Left colon (tissue), 2 donors: ENCODE measurements around the gene RASGRP1. TPM values are rescaled to one million over a fixed set of nuclear protein-coding genes. Genes with fewer than 3 reads are reported as not detected.
"Not testable (repeated sequence)": the region's sequence is repeated elsewhere in the genome, so short reads cannot be mapped to it uniquely, and the experiment has no call there.

Source experiments
- ATAC-seq: fragments of 200-7000 bp; cut with Tn5 transposase; one replicate; pipeline ENCODE4 v1.9.1; 2020; ENCODE audit warnings: mild to moderate bottlenecking, moderate library complexity
- DNase-seq, 2 donors: peaks; one replicate each; pipeline ENCODE4 v3.0.0-alpha.2; 2020
- intact Hi-C, 2 donors: fragments of 100-400 bp; cut with DNase I in 1 of 2; cut with micrococcal nuclease in 1 of 2; formaldehyde crosslinking; loops; one replicate each; pipeline versions ENCODE4 v1.11.2 to v1.14.0; 2022; cut with DNase I, micrococcal nuclease
- long read RNA-seq: library from polyadenylated mRNA; unstranded; transcript quantifications from one replicate; pipeline ENCODE4 v2.0.0, GENCODE V29; 2021
- total RNA-seq, 2 donors: library from RNA; stranded (reverse); fragmentation: NEBNext Ultra II Directional; extraction: Animal tissue kit (Norgen Biotek cat#: 25700); gene quantifications; one replicate each; pipeline ENCODE4 v1.2.1, GENCODE V29; 2021
- donor health status: DM: no; HTN: no; CAD: no.
- donor health status: DM: yes; HTN: yes; CAD: no.

RASGRP1 gene
- total RNA-seq: 1 to 10 TPM in 1 of 2 donors, under 1 TPM in 1; 0.84 to 1.0 TPM
- long read RNA-seq, partial matches to known transcripts: 0 of 2 reads
- long read RNA-seq, other reads (novel, unspliced or antisense): 2 of 2 reads

DNA sequence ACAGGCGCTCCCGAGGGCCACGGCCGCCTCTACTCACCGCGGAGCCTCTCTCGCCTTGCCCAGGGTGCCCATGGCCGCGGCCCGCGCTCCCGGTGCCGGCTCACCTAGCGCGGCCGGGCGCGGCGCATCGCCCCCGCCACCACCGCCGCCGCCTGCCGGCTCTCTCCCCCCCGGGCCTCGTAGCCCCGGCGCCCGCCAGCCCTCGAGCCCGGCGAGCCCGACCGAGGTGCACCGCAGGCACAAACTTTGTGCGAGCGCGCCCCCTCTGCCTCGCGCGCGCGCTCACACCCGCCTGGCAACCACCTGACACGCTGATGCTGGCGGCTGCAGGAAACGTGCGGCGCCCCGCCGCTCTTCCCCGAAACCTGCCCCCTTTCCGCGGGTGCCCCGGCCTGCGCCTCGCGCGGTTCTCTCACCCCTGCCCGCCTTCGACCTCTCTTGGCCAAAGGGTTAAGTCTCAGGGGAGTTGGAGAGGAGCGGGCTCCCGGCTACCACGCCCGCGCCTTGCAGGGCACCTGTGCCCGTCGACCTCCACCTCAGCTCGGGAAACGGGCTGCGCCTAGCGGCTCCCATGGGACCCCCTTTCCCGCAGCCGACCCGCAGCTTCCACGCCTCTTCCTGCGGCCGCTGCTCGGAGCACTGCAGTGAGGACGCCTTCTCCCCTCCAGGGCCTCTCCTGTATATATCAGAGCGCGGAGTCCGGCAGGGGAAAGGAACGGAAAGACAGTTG lies at the start of gene RASGRP1:
Gene RASGRP1, minus strand, starts transcription at position 258 of the 730 bp plus-strand sequence. Its CDS starts 186 bp downstream, at position 72.
- intact Hi-C loops: no loop called here
- DNase-seq: peak; percentile 63 to 83
- ATAC-seq: peak; percentile 91

- ATAC-seq (no peak), DNase-seq (no peak)
- intact Hi-C loops: no loop called here
Measured at GRCh38 chr15:38613085-38613484, 48.5 kb upstream of the RASGRP1 start.

GRCh38 chr15:38612159-38612863 lies 47.7 kb upstream of the RASGRP1 start:
- ATAC-seq: no peak
- intact Hi-C loops: no loop called here
- no peak for DNase-seq

DNA sequence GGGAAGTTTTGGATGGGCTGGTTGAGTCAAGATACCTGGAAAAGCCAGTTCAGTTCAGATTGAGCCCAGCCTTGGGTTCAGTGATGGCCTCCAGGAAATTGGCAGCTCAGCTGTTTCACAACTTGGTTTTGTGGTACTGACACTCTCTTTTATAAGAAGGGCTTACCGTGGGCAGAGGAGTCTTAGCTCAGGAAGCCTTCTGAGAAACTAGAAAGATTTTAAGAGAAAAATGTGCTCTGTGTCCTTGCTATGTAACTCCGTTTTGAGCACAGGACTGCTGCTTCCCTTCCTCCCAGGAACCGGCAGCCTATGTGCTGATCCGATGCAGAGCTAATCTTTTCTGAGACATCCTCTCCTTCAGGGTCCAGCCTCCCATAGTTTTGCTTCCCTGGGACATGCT lies 46.6 kb upstream of the RASGRP1 start:
- intact Hi-C loops: no loop called here
- no peak for DNase-seq
- no peak for ATAC-seq

DNA sequence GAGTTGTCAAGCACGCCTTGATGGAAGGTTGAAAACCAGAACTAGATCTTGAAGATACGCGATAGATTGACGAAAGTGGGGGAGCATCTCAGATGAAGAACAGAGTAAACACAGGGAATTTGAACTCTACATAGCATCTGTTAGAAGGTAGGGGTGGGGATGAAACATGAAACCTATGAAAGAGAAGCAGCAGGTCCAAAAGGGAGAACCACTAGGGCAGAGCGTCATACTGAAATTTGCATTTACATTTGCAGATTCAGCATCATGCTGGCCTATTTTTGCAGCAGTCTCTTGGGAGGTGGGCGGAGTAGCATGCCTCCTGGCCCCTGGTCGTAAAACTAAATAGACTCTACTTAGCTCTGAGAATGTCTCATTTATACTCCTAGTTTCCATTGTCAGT lies 46.1 kb upstream of the RASGRP1 start:
- ATAC-seq (no peak), DNase-seq (no peak)
- intact Hi-C loops: no loop called here

DNA sequence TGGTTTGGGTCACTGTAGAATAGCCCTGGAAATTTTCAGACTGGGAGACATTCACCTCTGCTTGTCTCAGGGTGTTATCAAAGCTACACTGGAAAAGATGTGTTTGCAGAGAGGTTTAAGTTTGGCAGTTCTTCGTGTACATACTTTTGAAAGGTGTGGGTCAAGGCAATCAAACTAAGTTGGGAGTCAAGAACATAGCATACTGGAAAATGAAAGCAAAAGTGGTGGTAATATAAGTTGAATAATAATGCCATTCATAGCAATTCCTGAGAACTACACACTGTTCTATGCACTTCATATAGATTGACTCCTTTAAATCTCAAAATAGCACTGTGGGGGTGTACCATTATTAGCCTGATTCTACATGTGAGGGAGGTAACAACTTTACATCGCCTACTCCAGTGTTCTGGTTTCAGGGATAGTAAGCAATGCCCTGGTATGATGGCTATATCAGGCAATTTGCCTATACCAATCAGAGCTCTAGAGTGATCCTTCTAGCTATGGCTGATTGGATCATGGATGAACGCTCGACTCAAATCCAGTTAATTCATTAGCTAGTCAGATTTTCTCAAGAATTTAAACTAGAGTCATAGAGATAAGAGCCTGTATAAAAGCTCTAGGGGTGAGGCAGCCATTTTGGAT lies 44.6 kb upstream of the RASGRP1 start:
- intact Hi-C loops: no loop called here
- no peak for DNase-seq
- ATAC-seq: peak; percentile 33

- DNase-seq (no peak), ATAC-seq (no peak)
- intact Hi-C loops: no loop called here
Measured at GRCh38 chr15:38608682-38609081, 44.1 kb upstream of the RASGRP1 start.

DNA sequence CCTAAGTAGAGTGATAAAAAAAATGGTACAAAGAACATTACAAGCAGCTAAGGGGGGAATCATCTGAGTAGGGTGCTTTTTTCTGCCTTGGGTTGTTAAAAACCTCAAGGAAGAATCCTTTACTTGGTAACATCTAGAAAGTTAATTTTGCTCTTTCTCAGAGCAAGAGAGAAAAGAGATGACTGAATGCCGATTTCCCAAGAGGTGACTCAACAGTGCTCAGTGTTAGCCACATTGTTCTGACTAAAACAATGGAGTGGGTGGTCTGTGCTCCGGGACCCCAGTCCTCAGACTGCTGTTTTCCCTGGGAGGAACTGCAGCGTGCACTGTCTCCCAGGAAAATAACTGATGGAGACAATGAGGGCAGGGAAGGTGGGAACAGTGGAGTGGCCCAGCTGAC lies 41.1 kb upstream of the RASGRP1 start:
- ATAC-seq (no peak), DNase-seq (no peak)
- intact Hi-C loops: no loop called here

DNA sequence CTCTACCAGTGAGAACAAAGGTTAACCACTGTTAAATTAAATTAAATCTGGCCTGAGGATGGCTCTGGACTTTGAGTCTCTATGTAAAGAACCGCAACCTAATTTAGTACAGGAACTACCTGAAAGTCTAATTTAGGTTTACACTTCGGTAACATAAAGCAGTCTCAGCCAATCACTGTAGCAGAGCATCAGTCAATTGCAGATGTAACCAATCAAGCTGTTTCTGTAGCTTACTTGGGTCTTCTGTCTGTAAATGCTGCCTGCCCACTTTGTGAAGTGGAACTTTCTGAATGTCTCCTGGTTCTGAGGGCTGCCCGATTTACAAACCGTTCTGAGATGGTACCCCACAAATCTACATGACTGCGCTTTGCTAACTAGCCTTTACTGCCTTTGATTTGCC lies 39.1 kb upstream of the RASGRP1 start:
- DNase-seq (no peak), ATAC-seq (no peak)
- intact Hi-C loops: no loop called here

DNA sequence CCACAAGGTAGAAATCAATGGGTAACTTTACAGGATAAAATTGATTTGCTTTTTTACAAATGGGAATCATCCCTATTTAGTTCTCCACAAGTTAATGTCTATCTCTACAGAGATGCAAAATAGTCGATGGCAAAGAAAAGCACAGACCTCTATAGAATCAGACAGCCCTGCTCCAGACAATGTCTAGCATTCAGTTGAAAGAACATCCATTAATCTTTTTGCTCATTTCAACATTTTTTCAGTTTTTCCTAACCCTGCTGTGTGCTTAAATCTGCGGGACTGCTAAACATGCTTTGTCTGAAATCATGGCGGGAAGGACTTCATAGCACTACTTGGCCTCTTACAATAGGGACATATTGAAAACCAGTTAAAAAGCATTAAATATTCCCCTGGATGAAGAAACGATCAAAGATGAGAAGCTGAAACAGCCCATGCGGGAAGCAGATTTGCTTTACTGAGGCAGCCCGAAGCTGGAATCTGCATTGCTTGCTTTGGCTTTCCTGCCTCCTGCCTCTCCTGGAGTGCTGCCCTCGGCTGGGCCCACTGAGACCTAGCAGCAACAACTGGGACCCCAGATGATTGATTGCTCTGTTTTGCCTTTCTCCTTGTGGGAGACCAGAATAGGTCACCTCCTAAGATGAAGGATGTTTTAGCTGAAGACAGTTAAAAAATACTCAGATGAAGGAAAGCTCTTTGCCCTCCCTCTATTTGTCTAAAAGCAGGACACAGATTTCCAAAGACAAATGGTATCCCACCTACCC lies 38.5 kb upstream of the RASGRP1 start:
- intact Hi-C loops: no loop called here
- no peak for DNase-seq
- ATAC-seq: no peak

DNA sequence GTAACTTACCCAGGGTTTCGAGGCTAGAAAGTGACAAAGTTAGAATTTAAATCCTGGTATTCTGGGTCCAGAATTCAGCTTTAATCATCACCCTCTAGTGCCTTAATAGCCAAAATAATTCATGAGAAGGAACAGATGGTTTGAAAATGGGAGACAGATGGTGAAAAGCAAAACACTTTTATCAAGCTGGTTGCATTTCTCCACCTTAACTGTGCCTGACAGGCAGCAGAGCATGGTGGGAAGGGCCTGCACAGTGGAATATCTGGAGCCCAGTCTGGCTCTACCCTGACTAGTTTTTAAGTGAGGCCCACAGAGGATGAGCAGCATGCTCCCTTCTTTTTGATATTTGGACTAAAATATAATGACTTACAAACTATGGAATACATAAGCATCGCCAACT lies 35.6 kb upstream of the RASGRP1 start:
- ATAC-seq: no peak
- DNase-seq: no peak
- intact Hi-C loops: no loop called here

- ATAC-seq (no peak), DNase-seq (no peak)
- intact Hi-C loops: no loop called here
Measured at GRCh38 chr15:38598749-38599148, 34.1 kb upstream of the RASGRP1 start.

- intact Hi-C loops: no loop called here
- ATAC-seq: no peak
Measured at GRCh38 chr15:38597219-38597800, 32.7 kb upstream of the RASGRP1 start.

GRCh38 chr15:38593524-38593923 lies 28.9 kb upstream of the RASGRP1 start:
- DNase-seq (no peak), ATAC-seq (no peak)
- intact Hi-C loops: no loop called here

More at GRCh38 chr15:38597219-38597800, 32.7 kb upstream of the RASGRP1 start:
- DNase-seq: no peak

DNA sequence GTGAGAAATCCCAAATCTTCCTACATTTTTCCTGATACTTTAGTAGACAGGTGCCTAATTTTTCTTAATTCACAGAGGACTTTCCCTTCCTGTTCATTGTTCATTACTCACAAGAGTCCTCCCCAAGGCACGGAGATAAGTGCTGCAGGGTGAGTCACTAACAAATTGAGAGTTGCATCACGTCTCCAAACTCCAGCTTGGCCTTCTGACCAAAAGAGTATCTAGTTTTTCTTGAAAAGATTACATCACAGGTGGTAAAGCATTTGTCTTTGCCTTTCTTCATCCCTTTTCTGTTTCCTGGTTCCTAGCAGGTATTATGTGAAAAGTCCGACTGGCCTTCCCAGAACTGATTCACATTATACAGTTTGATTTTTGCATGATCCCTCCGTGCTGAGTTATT lies 24.9 kb upstream of the RASGRP1 start:
- DNase-seq (no peak), ATAC-seq (no peak)
- intact Hi-C loops: no loop called here

GRCh38 chr15:38588672-38589071 lies 24.1 kb upstream of the RASGRP1 start:
- intact Hi-C loops: no loop called here
- DNase-seq: no peak
- ATAC-seq: no peak

GRCh38 chr15:38587214-38587613 lies 22.6 kb upstream of the RASGRP1 start:
- intact Hi-C loops: no loop called here
- ATAC-seq (no peak), DNase-seq (no peak)

DNA sequence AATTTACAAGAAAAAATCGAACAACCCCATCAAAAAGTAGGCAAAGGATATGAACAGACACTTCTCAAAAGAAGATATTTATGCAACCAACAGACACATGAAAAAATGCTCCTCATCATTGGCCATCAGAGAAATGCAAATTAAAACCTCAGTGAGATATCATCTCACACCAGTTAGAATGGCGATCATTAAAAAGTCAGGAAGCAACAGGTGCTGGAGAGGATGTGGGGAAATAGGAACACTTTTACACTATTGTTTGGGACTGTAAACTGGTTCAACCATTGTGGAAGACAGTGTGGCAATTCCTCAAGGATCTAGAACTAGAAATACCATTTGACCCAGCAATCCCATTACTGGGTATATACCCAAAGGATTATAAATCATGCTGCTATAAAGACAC lies 21.4 kb upstream of the RASGRP1 start:
- ATAC-seq, intact Hi-C loops, DNase-seq: not testable (repeated sequence)

DNA sequence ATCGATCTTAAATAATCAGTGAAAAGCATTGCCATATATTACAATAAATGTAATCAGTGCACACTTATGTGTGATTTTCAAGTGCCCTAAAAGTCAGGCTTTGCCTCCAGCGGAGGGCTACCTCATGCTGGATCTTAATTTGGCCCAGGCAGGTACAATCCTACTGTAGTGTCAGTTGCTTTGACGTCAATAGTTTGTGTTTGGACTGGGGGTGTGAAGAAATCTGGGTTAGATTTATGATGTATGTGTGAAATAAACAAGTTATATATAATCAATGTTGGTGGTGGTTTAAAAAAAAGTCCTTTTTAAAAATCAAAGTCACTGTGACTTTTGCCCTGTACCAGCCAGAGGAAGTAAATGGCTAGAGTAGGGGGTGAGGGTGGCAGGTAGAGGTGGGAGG lies 14.0 kb upstream of the RASGRP1 start:
- intact Hi-C loops: no loop called here
- ATAC-seq: no peak

More for the DNA sequence above, 14.0 kb upstream of the RASGRP1 start:
- no peak for DNase-seq
